ENCODE measurements around the gene PIK3CG.
A peak's percentile ranks its signal among the peaks of the same experiment; 100 is the strongest.
"Not testable (repeated sequence)": the region's sequence is repeated elsewhere in the genome, so short reads cannot be mapped to it uniquely, and the experiment has no call there.

Gene PIK3CG

DNA sequence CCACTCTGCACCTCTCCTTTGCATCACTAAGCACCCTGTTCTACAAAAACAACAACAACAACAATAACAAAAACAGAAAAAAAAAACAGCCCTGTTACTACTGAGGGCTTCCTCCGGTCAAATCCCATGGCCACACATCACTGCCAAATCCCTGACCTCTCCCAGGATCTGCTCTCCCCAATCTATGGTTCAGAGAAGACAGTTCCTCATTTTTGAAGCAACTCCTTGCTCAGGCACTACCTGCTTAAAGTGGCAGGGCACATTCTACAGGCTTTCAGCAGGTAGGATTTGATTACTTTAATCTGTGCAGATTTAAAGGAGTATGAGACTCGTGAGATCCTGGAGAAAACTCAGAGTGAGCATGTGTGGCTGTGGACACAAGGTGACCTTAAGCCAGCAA, 46.9 kb downstream of the PIK3CG start:
- H3K9ac ChIP-seq, result no peak overlapping the region
- no peak overlapping the region for H3K27ac ChIP-seq

GRCh38 chr7:106914018-106914607, 49.0 kb downstream of the PIK3CG start:
- H3K9me3 ChIP-seq (replicated peaks in 1 of 11), result peaks cover 0 to 15% (median 10%) of the 10 kb centered on the region in 11 experiments; a peak in 19 of 22 replicates
- no peak overlapping the region for H3K9ac ChIP-seq
- peaks cover 0 to 13% (median 0%) of the 10 kb centered on the region in 11 experiments; a peak in 4 of 22 replicates for H4K20me1 ChIP-seq
- H3K4me2 ChIP-seq, result no peak overlapping the region
- H3K36me3 ChIP-seq, result peaks cover 5 to 11% (median 6%) of the 10 kb centered on the region in 11 experiments; a peak in 20 of 22 replicates
- no peaks in the 10 kb centered on the region for H3K27me3 ChIP-seq
- TF ChIP-seq Cebpa-rat (IDR thresholded peaks at IDR 0.05), result peak; percentile 70 to 98 (median 93)
- no peaks in the 10 kb centered on the region for H3K4me1 ChIP-seq
- no peak overlapping the region for H3K4me3 ChIP-seq
- no peak overlapping the region for H3K27ac ChIP-seq

More for the DNA sequence above, 46.9 kb downstream of the PIK3CG start:
- H3K4me3 ChIP-seq, result no peak overlapping the region
- no peaks in the 10 kb centered on the region for H3K9me3 ChIP-seq (replicated peaks in 1 of 11)
- no peaks in the 10 kb centered on the region for H3K27me3 ChIP-seq
- TF ChIP-seq Cebpa-rat (IDR thresholded peaks at IDR 0.05), result no peak
- H3K4me1 ChIP-seq, result no peaks in the 10 kb centered on the region
- peaks cover 22 to 33% (median 25%) of the 10 kb centered on the region in 11 experiments for H3K36me3 ChIP-seq
- no peak overlapping the region for H3K4me2 ChIP-seq
- H4K20me1 ChIP-seq, result peaks cover 0 to 29% (median 5%) of the 10 kb centered on the region in 11 experiments; a peak in 9 of 22 replicates

DNA sequence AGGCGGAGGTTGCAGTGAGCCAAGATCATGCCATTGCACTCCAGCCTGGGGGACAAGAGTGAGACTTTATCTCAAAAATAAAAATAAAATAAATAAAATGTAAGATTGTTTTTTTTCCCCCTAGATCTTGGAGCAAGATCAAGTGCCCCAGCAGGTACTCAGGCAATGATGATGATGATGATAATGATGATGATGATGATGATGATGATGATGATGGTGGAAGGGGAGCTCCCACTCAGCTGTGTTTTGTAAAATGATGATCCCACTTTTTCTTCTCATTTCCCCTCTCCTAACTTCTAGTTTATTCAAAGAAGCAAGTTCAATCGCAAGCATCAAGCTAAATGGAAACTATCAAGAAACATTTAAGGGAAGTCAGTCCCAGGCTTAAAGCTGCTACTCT, 50.3 kb downstream of the PIK3CG start:
- no peak overlapping the region for H3K9ac ChIP-seq
- no peak for TF ChIP-seq Cebpa-rat (IDR thresholded peaks at IDR 0.05)
- peaks cover 0 to 5% (median 0%) of the 10 kb centered on the region in 11 experiments; a peak in 1 of 22 replicates for H4K20me1 ChIP-seq
- no peaks in the 10 kb centered on the region for H3K4me1 ChIP-seq
- no peaks in the 10 kb centered on the region for H3K27me3 ChIP-seq
- no peak overlapping the region for H3K4me3 ChIP-seq
- peaks cover 6 to 24% (median 18%) of the 10 kb centered on the region in 11 experiments; a peak in 20 of 22 replicates for H3K9me3 ChIP-seq (replicated peaks in 1 of 11)
- no peak overlapping the region for H3K27ac ChIP-seq
- H3K4me2 ChIP-seq, result no peak overlapping the region
- peaks cover 0 to 5% (median 0%) of the 10 kb centered on the region in 11 experiments; a peak in 3 of 22 replicates for H3K36me3 ChIP-seq

- TF ChIP-seq Cebpa-rat (IDR thresholded peaks at IDR 0.05), result no peak
- no peaks in the 10 kb centered on the region for H3K27me3 ChIP-seq
- no peak overlapping the region for H3K4me2 ChIP-seq
- H3K9me3 ChIP-seq (replicated peaks in 1 of 11), result peaks cover 11 to 29% (median 20%) of the 10 kb centered on the region in 11 experiments; a peak in 20 of 22 replicates
- H3K36me3 ChIP-seq, result peaks cover 0 to 5% (median 0%) of the 10 kb centered on the region in 11 experiments; a peak in 3 of 22 replicates
- peaks cover 0 to 5% (median 0%) of the 10 kb centered on the region in 11 experiments; a peak in 1 of 22 replicates for H4K20me1 ChIP-seq
- no peak overlapping the region for H3K9ac ChIP-seq
- H3K4me1 ChIP-seq, result no peaks in the 10 kb centered on the region
- H3K27ac ChIP-seq, result no peak overlapping the region
- H3K4me3 ChIP-seq, result no peak overlapping the region
Observed at GRCh38 chr7:106915873-106916272, 50.8 kb downstream of the PIK3CG start.

DNA sequence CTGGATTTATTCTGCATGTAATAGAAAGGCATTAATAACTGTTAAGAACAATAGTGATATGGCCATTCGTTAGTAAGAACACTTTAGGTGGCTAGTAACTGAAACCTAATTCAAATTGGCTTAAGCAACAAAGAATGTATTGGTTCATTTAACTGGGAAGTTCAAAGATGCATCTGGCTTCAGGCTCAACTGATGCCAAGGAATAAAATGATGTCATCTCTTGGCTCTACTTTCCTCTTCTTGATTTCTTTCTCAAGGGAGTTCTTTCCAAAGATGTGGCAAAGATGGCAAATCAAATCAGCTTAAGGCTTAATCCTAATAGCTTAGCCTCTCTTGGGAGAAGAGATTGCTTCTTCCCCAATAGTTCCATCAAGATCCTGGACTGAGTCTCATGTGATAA, 51.6 kb downstream of the PIK3CG start:
- Histone ChIP-seq H3K36me3 (peaks cover 0 to 5% (median 0%) of the 10 kb centered on the region in 11 experiments; a peak in 3 of 22 replicates), H3K4me1 (no peaks in the 10 kb centered on the region), H3K27ac (no peak overlapping the region), H3K9ac (no peak overlapping the region), H3K4me3 (no peak overlapping the region), H4K20me1 (no peaks in the 10 kb centered on the region), H3K4me2 (no peak overlapping the region), H3K9me3 (replicated peaks in 1 of 11) (peaks cover 13 to 32% (median 22%) of the 10 kb centered on the region in 11 experiments; a peak in 20 of 22 replicates), H3K27me3 (no peaks in the 10 kb centered on the region)
- TF ChIP-seq Cebpa-rat (IDR thresholded peaks at IDR 0.05), result no peak

GRCh38 chr7:106918991-106919390, 53.9 kb downstream of the PIK3CG start:
- Histone ChIP-seq H3K9ac (no peak overlapping the region), H3K4me3 (no peak overlapping the region), H3K9me3 (replicated peaks in 1 of 11) (peaks cover 13 to 40% (median 29%) of the 10 kb centered on the region in 11 experiments; a peak in 20 of 22 replicates), H3K27ac (no peak overlapping the region), H3K36me3 (peaks cover 0 to 5% (median 0%) of the 10 kb centered on the region in 11 experiments; a peak in 2 of 22 replicates), H3K27me3 (no peaks in the 10 kb centered on the region), H3K4me1 (no peaks in the 10 kb centered on the region), H3K4me2 (no peak overlapping the region), H4K20me1 (no peaks in the 10 kb centered on the region)
- no peak for TF ChIP-seq Cebpa-rat (IDR thresholded peaks at IDR 0.05)

DNA sequence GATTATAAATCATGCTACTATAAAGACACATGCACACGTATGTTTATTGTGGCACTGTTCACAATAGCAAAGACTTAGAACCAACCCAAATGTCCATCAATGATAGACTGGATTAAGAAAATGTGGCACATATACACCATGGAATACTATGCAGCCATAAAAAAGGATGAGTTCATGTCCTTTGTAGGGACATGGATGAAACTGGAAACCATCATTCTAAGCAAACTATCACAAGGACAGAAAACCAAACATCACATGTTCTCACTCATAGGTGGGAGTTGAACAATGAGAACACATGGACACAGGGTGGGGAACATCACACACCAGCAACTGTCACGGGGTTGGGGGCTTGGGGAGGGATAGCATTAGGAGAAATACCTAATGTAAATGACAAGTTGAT, 59.4 kb downstream of the PIK3CG start:
- H3K4me1 ChIP-seq, H4K20me1 ChIP-seq, H3K36me3 ChIP-seq, H3K27me3 ChIP-seq, H3K4me3 ChIP-seq, H3K27ac ChIP-seq, H3K9ac ChIP-seq, H3K4me2 ChIP-seq: not testable (repeated sequence)
- H3K9me3 ChIP-seq (replicated peaks in 1 of 11), result peaks cover 7 to 26% (median 16%) of the 10 kb centered on the region in 11 experiments; a peak in 17 of 22 replicates

- Histone ChIP-seq H4K20me1 (no peaks in the 10 kb centered on the region), H3K4me3 (no peak overlapping the region), H3K9me3 (replicated peaks in 1 of 11) (peaks cover 0 to 12% (median 7%) of the 10 kb centered on the region in 11 experiments; a peak in 11 of 22 replicates), H3K4me1 (no peaks in the 10 kb centered on the region), H3K36me3 (no peaks in the 10 kb centered on the region), H3K4me2 (no peak overlapping the region), H3K27ac (no peak overlapping the region), H3K27me3 (no peaks in the 10 kb centered on the region), H3K9ac (no peak overlapping the region)
- no peak for TF ChIP-seq Cebpa-rat (IDR thresholded peaks at IDR 0.05)
Observed at GRCh38 chr7:106926892-106927291, 61.8 kb downstream of the PIK3CG start.

DNA sequence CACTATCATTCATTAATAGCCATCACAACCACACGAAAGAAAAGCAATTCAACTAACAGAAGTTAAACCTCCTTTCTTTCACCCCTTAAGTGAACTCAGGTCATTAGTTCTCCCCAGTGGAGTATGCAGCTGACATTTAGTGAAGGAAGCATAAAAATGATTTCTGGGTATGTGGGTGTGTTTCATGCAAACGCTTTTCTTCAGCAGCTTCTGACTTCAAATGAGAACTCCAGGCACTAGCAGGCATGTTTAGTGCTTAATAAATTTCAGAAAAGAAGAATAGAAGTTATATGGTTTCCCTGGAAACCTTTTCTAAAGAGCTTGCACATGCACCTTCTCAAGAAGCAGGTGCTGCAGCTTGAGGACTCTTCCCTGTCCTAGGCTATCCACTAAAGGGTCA, 62.5 kb downstream of the PIK3CG start:
- H3K9ac ChIP-seq, result no peak overlapping the region
- peaks cover 0 to 12% (median 7%) of the 10 kb centered on the region in 11 experiments; a peak in 9 of 22 replicates for H3K9me3 ChIP-seq (replicated peaks in 1 of 11)
- H3K36me3 ChIP-seq, result no peaks in the 10 kb centered on the region
- H3K4me3 ChIP-seq, result no peak overlapping the region
- H4K20me1 ChIP-seq, result no peaks in the 10 kb centered on the region
- no peaks in the 10 kb centered on the region for H3K4me1 ChIP-seq
- TF ChIP-seq Cebpa-rat (IDR thresholded peaks at IDR 0.05), result no peak
- no peaks in the 10 kb centered on the region for H3K27me3 ChIP-seq
- no peak overlapping the region for H3K4me2 ChIP-seq
- no peak overlapping the region for H3K27ac ChIP-seq

DNA sequence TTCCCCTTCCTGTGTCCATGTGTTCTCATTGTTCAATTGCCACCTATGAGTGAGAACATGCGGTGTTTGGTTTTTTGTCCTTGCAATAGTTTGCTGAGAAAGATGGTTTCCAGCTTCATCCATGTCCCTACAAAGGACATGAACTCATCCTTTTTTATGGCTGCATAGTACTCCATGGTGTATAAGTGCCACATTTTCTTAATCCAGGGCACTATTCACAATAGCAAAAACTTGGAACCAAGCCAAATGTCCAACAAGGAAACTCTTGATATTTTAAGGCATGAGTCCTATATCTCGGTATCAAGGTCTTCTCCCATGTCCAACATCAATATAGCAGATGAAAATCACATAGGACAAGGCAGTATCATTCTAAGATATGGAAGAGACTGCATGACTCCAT, 64.5 kb downstream of the PIK3CG start:
- not testable (repeated sequence) for H4K20me1 ChIP-seq, H3K27me3 ChIP-seq, H3K27ac ChIP-seq, H3K4me3 ChIP-seq, H3K9ac ChIP-seq, H3K4me1 ChIP-seq, H3K4me2 ChIP-seq, H3K36me3 ChIP-seq
- H3K9me3 ChIP-seq (replicated peaks in 1 of 11), result peaks cover 0 to 11% (median 0%) of the 10 kb centered on the region in 11 experiments; a peak in 3 of 22 replicates
